OCI-LY3 (cell line): ENCODE measurements around the gene ACTL7A.

ENCODE experiments used
- CTCF ChIP-seq: fragments of 200-600, 300-600 bp; sonication (generic); IDR thresholded peaks from 2 replicates; pipeline ENCODE4 v1.5.1; 2014; ENCODE audit warnings: antibody characterized with exemption, low read length, low read depth
- EZH2phosphoT487 ChIP-seq: fragments of 200-600 bp; shearing (Covaris generic); IDR thresholded peaks from 2 replicates; pipeline ENCODE4 v1.6.1; 2018; ENCODE audit warnings: antibody characterized with exemption, mixed run types, low read depth

- TF ChIP-seq CTCF: peak; percentile 62
- TF ChIP-seq EZH2phosphoT487: no peak
These were observed 11.7 kb upstream of the ACTL7A start for GRCh38 chr9:108850293-108850897.
